B cell (primary cell): ENCODE results near the gene SGPP2. TPM values are rescaled to one million over a fixed set of nuclear protein-coding genes. Genes with fewer than 3 reads are reported as not detected.

ENCODE experiments used
- ATAC-seq: fragments of 200-7000 bp; cut with Tn5 transposase; one replicate; pipeline ENCODE4 v1.10.0; 2021; ENCODE audit warnings: low read depth, mild to moderate bottlenecking, moderate number of reproducible peaks, moderate library complexity
- CTCF ChIA-PET: fragments of 350-600 bp; sonication (Branson Sonifier 250); formaldehyde crosslinking; loops from one replicate; lab custom pipeline; 2021; ENCODE audit warnings: antibody characterized with exemption, inconsistent platforms; lab: Charles Lee
- POLR2A ChIA-PET: fragments of 350-600 bp; sonication (Branson Sonifier 250); formaldehyde crosslinking; loops from one replicate; lab custom pipeline; 2021; ENCODE audit warnings: antibody characterized with exemption; lab: Charles Lee
- DNase-seq: peaks from one replicate; pipeline ENCODE4 v3.0.0; 2013
- H2AFZ ChIP-seq: 2 replicates; pipeline ENCODE4 v1.6.1; 2012; ENCODE audit warnings: mild to moderate bottlenecking, low read depth, low read length; ENCODE audit not compliant: insufficient read depth, poor library complexity, severe bottlenecking
- H3K27ac ChIP-seq, 2 donors: 1 replicate in 1 of 2; 2 replicates in 1 of 2; pipeline ENCODE4 v1.5.1; 2012 to 2013; ENCODE audit warnings: low read length in 2 of 2, mild to moderate bottlenecking in 2 of 2, moderate library complexity in 1 of 2
- H3K27me3 ChIP-seq, 4 experiments: fragments of 200-600 bp in 1 of 4; sonication (generic) in 1 of 4; replicated peaks in 1 of 4; 1 replicate in 2 of 4; 2 replicates in 2 of 4; pipeline versions ENCODE4 v1.6.1 to v1.7.0; 2013 to 2016; ENCODE audit warnings: low read length in 3 of 4, mild to moderate bottlenecking in 2 of 4, mixed read lengths in 1 of 4, moderate library complexity in 1 of 4; ENCODE audit not compliant: insufficient read depth in 4 of 4, control insufficient read depth in 3 of 4; ENCODE audit errors: control extremely low read depth in 1 of 4
- H3K36me3 ChIP-seq, 2 experiments: replicated peaks in 1 of 2; 1 replicate in 1 of 2; 2 replicates in 1 of 2; pipeline versions ENCODE4 v1.6.1 to v1.7.1; 2013; ENCODE audit warnings: low read length in 1 of 2; ENCODE audit not compliant: insufficient read depth in 2 of 2, control insufficient read depth in 1 of 2; ENCODE audit errors: control extremely low read depth in 1 of 2, extremely low read depth in 1 of 2
- H3K4me1 ChIP-seq, 2 donors: fragments of 200-600 bp in 1 of 2; sonication (generic) in 1 of 2; 1 replicate in 1 of 2; 2 replicates in 1 of 2; pipeline versions ENCODE4 v1.5.1 to v1.6.1; 2013 to 2017; ENCODE audit warnings: low read length in 2 of 2; ENCODE audit not compliant: control insufficient read depth in 2 of 2, insufficient read depth in 2 of 2
- H3K4me2 ChIP-seq: replicated peaks from 2 replicates; pipeline ENCODE3; 2012; ENCODE audit warnings: mild to moderate bottlenecking, low read depth, low read length; ENCODE audit not compliant: poor library complexity, severe bottlenecking
- H3K4me3 ChIP-seq, 5 experiments: fragments of 200-600 bp in 1 of 5; sonication (generic) in 1 of 5; 1 replicate in 3 of 5; 2 replicates in 2 of 5; pipeline versions ENCODE4 v1.5.1 to v1.7.0; 2011 to 2016; ENCODE audit warnings: low read length in 4 of 5, mild to moderate bottlenecking in 4 of 5, low read depth in 2 of 5, control low read depth in 1 of 5, moderate library complexity in 1 of 5; ENCODE audit not compliant: insufficient read depth in 1 of 5; ENCODE audit errors: control extremely low read depth in 1 of 5, extremely low read depth in 1 of 5
- H3K79me2 ChIP-seq: fragments of 200-600 bp; sonication (generic); one replicate; pipeline ENCODE4 v1.6.0; 2016; ENCODE audit warnings: low read length; ENCODE audit not compliant: control insufficient read depth, insufficient read depth
- H3K9ac ChIP-seq: fragments of 200-600 bp; sonication (generic); 2 replicates; pipeline ENCODE4 v1.6.1; 2017; ENCODE audit warnings: mild to moderate bottlenecking, low read length, moderate library complexity
- H3K9me3 ChIP-seq, 3 donors: one replicate each; pipeline versions ENCODE4 v1.6.1 to v1.7.1; 2013; ENCODE audit warnings: low read length in 2 of 3; ENCODE audit not compliant: control insufficient read depth in 2 of 3, insufficient read depth in 1 of 3; ENCODE audit errors: control extremely low read depth in 1 of 3
- H4K20me1 ChIP-seq: 2 replicates; pipeline ENCODE4 v1.6.0; 2012; ENCODE audit warnings: mild to moderate bottlenecking, low read length; ENCODE audit not compliant: insufficient read depth, control insufficient read depth, poor library complexity, severe bottlenecking
- H3K27ac Mint-ChIP-seq: one replicate; pipeline ENCODE4 v1.8.0; 2021; ENCODE audit warnings: mixed read lengths
- H3K27me3 Mint-ChIP-seq: one replicate; pipeline ENCODE4 v1.8.0; 2021; ENCODE audit warnings: mixed read lengths
- H3K4me1 Mint-ChIP-seq: one replicate; pipeline ENCODE4 v1.8.0; 2021; ENCODE audit warnings: mixed read lengths
- H3K4me3 Mint-ChIP-seq: one replicate; pipeline ENCODE4 v1.8.0; 2021; ENCODE audit warnings: mixed read lengths
- H3K9me3 Mint-ChIP-seq: one replicate; pipeline ENCODE4 v1.8.0; 2022; ENCODE audit warnings: mixed read lengths; ENCODE audit not compliant: insufficient read depth
- EZH2 ChIP-seq: IDR thresholded peaks from 2 replicates; pipeline ENCODE4 v1.6.1; 2012; ENCODE audit warnings: borderline replicate concordance, low read depth, mild to moderate bottlenecking, moderate library complexity, low read length; ENCODE audit not compliant: insufficient read depth, poor library complexity, severe bottlenecking
- WGBS: methylation state at CpG from one replicate; pipeline ENCODE4 v1.1.5; 2013; ENCODE audit warnings: missing lambda C conversion rate; ENCODE audit not compliant: insufficient coverage; 5-methylcytosine and 5-hydroxymethylcytosine counted together
- intact Hi-C: fragments of 100-400 bp; cut with micrococcal nuclease; formaldehyde crosslinking; loops from one replicate; pipeline ENCODE4 v1.10.0; 2022
- polyA plus RNA-seq: library from polyadenylated mRNA; depleted of rRNA; stranded (reverse); fragments of >200 nt; gene quantifications from 2 replicates; pipeline ENCODE4 v1.2.3, GENCODE V29; 2012
- total RNA-seq, 2 donors: library from RNA; stranded (reverse); fragments of 120-200 nt in 1 of 2; gene quantifications; 1 replicate in 1 of 2; 2 replicates in 1 of 2; pipeline versions ENCODE4 v1.2.3 to v1.2.4, GENCODE V29; 2013 to 2022
- TF ChIP-seq, protein P1 (sequence below): fragments of 200-600 bp; IDR thresholded peaks from one replicate; pipeline ENCODE4 v1.8.0; 2022; ENCODE audit warnings: antibody characterized with exemption, mild to moderate bottlenecking

SGPP2 gene
- total and polyA plus RNA-seq, 2 donors (not counting 1 experiment from before 2014, with no cell fraction given), result 1.5 to 7.7 TPM

DNA sequence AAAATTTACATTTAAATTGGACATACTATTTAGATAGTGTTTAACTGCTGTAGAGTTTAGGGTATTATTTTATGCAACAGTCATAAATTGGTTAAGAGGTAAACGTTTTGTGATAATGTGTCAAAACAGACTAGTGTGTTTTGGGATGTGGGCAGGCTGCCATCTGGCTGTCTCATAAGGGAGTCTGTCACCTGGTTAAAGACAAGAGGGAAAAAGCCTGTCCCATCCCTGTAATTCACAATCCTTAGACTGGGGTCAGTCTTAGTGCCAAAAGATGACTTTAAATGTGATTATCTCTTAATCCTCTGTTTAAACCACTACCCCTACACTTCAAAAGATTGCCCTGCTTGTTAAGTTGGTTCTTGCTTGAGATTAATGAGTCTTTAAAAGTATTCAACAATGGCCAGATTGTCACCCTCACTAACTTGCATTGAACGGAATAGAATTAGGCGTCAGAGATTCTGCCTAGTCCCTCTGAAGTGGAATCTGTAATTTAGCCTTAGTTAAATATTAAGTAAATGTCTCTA, 59.2 kb downstream of the SGPP2 start:
- Mint-ChIP-seq H3K27ac (no peak overlapping the region), H3K27me3 (no peaks in the 10 kb centered on the region), H3K4me1 (no peaks in the 10 kb centered on the region), H3K4me3 (no peak overlapping the region), H3K9me3 (no peaks in the 10 kb centered on the region)
- peaks cover 0 to 2% (median 0%) of the 10 kb centered on the region in 4 experiments for H3K27me3 ChIP-seq
- no peak overlapping the region for H2AFZ ChIP-seq
- H3K9me3 ChIP-seq, result no peaks in the 10 kb centered on the region
- no peak overlapping the region for H3K27ac ChIP-seq
- no peaks in the 10 kb centered on the region for H4K20me1 ChIP-seq
- no peak for ATAC-seq
- no peaks in the 10 kb centered on the region for H3K36me3 ChIP-seq
- no peak overlapping the region for H3K9ac ChIP-seq
- DNase-seq, result peak; percentile 9
- ChIA-PET CTCF (interaction anchor here (0.9 to 3.6 kb wide), 3 partner anchors 166 to 173 kb away, joined by 3 to 30 read pairs (median 4); no protein-coding TSS in a partner anchor), POLR2A (no interaction called here)
- no peak overlapping the region for H3K4me2 ChIP-seq
- WGBS, result no CpG with 5 or more reads among the region's 3 CpGs
- no peaks in the 10 kb centered on the region for H3K4me1 ChIP-seq
- H3K4me3 ChIP-seq, result no peak overlapping the region
- TF ChIP-seq EZH2, result no peak
- intact Hi-C loops, result loop anchor here (1.0 kb wide), 1 partner anchor 165 kb away; no protein-coding TSS in a partner anchor
- H3K79me2 ChIP-seq, result no peaks in the 10 kb centered on the region

DNA sequence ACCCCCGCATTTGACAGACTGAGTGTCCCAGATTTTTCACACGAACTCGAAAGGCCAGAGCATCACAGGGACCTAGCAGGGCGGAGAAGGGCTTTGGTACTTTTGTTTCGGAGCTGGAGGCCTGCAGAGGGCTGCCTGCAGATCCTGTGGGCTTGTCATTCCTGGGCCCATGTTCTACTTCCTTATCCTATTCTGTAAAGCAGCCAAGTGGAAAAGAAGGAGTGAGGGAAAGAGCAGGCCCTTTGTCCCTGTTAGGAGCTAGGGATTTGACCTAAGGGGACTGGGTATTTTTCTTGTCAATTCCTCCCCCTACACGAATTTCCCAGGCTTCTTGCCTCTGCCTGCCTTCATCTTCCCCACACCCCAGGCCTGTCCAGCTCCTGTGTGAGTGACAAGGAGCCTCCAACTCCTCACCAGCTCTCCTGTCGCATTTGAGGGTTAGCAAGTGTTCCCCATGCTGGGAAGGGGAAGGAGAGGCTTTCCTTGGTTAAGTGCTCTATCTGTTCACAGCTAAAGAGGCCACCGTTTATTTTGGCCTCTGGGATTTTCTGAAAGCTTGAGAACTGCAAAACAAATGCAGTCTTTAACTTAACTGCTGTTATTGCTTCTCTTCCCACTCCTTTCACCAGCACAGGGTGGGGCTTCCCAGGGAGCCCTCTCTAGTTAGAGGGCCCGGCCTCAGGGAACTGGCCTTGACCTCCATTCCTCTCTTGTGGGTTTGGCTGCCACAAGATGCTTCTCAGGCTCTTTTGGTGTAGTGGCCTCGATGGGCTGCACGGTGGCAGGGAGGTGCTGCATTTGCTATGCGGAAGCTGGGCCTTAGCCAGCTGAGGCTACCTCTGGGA, 61.2 kb downstream of the SGPP2 start:
- Histone ChIP-seq H3K4me1 (no peaks in the 10 kb centered on the region), H3K27ac (no peak overlapping the region), H3K27me3 (peaks cover 0 to 2% (median 0%) of the 10 kb centered on the region in 4 experiments), H3K4me3 (no peak overlapping the region), H3K9ac (no peak overlapping the region), H3K79me2 (no peaks in the 10 kb centered on the region), H4K20me1 (no peaks in the 10 kb centered on the region), H2AFZ (no peak overlapping the region), H3K36me3 (no peaks in the 10 kb centered on the region), H3K9me3 (no peaks in the 10 kb centered on the region), H3K4me2 (no peak overlapping the region)
- no peak overlapping the region for H3K4me3 Mint-ChIP-seq
- ChIA-PET CTCF (interaction anchor here (1.4 kb wide), 1 partner anchor 167 kb away, joined by 4 read pairs; no protein-coding TSS in a partner anchor), POLR2A (no interaction called here)
- no peak for ATAC-seq
- 87% methylated on average over 9 of the region's 12 CpGs for WGBS
- intact Hi-C loops, result no loop called here
- no peak for TF ChIP-seq EZH2
- TF ChIP-seq, protein P1, sequence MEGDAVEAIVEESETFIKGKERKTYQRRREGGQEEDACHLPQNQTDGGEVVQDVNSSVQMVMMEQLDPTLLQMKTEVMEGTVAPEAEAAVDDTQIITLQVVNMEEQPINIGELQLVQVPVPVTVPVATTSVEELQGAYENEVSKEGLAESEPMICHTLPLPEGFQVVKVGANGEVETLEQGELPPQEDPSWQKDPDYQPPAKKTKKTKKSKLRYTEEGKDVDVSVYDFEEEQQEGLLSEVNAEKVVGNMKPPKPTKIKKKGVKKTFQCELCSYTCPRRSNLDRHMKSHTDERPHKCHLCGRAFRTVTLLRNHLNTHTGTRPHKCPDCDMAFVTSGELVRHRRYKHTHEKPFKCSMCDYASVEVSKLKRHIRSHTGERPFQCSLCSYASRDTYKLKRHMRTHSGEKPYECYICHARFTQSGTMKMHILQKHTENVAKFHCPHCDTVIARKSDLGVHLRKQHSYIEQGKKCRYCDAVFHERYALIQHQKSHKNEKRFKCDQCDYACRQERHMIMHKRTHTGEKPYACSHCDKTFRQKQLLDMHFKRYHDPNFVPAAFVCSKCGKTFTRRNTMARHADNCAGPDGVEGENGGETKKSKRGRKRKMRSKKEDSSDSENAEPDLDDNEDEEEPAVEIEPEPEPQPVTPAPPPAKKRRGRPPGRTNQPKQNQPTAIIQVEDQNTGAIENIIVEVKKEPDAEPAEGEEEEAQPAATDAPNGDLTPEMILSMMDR, result no peak
- no peak overlapping the region for H3K27ac Mint-ChIP-seq
- no peaks in the 10 kb centered on the region for H3K9me3 Mint-ChIP-seq
- H3K4me1 Mint-ChIP-seq, result no peaks in the 10 kb centered on the region
- H3K27me3 Mint-ChIP-seq, result no peaks in the 10 kb centered on the region
- DNase-seq, result no peak
